ENCODE measurements around the gene SCNM1.
"Not testable (repeated sequence)": the region's sequence is repeated elsewhere in the genome, so short reads cannot be mapped to it uniquely, and the experiment has no call there.

The SCNM1 gene

DNA sequence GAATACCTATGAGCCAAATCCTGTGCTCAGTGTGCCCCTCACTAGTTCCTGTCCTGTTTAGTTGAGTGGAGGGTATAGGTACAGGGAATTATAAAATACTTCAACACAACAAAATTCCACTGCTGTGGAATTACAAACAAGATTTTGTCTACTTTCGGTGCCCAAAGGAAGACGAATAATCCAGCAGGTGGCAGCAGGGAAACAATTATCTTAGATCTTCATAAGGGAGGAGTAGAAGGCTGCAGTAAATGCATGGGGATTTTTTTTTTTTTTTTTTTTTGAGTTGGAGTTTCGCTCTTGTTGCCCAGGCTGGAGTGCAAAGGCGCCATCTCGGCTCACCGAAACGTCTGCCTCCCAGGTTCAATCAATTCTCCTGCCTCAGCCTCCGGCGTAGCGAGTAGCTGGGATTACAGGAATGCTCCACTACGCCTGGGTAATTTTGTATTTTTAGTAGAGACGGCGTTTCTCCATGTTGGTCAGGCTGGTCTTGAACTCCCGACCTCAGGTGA lies 30.4 kb downstream of the SCNM1 start:
- Histone ChIP-seq H3K9me3 (ENCODE audit: low read length) (no peaks in the 10 kb centered on the region), H3K4me3 (ENCODE audit: low read depth in 1 of 2, low read length in 2 of 2) (peak overlapping the region in 1 of 2 donors; percentile 27), H3K4me1 (ENCODE audit: insufficient read depth, low read length) (peaks cover 16% of the 10 kb centered on the region), H3K36me3 (ENCODE audit: insufficient read depth, low read length) (no peaks in the 10 kb centered on the region), H3K27ac (ENCODE audit: low read depth, low read length) (peak overlapping the region; percentile 12), H3K27me3 (ENCODE audit: control insufficient read depth in 1 of 2, insufficient read depth in 2 of 2, low read length in 2 of 2) (no peaks in the 10 kb centered on the region), H3K9ac (ENCODE audit: low read length) (no peak overlapping the region)

- H3K9me3 ChIP-seq (ENCODE audit: low read length) = no peaks in the 10 kb centered on the region
- peak overlapping the region; percentile 63 for H3K27ac ChIP-seq (ENCODE audit: low read depth, low read length)
- H3K4me3 ChIP-seq (ENCODE audit: low read depth in 1 of 2, low read length in 2 of 2) = peak overlapping the region; percentile 16 to 96
- no peaks in the 10 kb centered on the region for H3K36me3 ChIP-seq (ENCODE audit: insufficient read depth, low read length)
- peaks cover 26% of the 10 kb centered on the region for H3K4me1 ChIP-seq (ENCODE audit: insufficient read depth, low read length)
- H3K9ac ChIP-seq (ENCODE audit: low read length) = peak overlapping the region; percentile 87
- no peaks in the 10 kb centered on the region for H3K27me3 ChIP-seq (ENCODE audit: control insufficient read depth in 1 of 2, insufficient read depth in 2 of 2, low read length in 2 of 2)
Measured at GRCh38 chr1:151197863-151198253, 31.9 kb downstream of the SCNM1 start.

GRCh38 chr1:151198254-151199127 lies 32.5 kb downstream of the SCNM1 start, which contains the start of gene PIP5K1A:
Gene PIP5K1A (plus strand): TSS chr1:151198552. CDS start chr1:151198997, 445 bp downstream.
- Histone ChIP-seq H3K36me3 (ENCODE audit: insufficient read depth, low read length) (no peaks in the 10 kb centered on the region), H3K4me1 (ENCODE audit: insufficient read depth, low read length) (peaks cover 26% of the 10 kb centered on the region), H3K27ac (ENCODE audit: low read depth, low read length) (peak within 1 kb of the TSS; percentile 93), H3K4me3 (ENCODE audit: low read depth in 1 of 2, low read length in 2 of 2) (peak within 1 kb of the TSS; percentile 93 to 96), H3K27me3 (ENCODE audit: control insufficient read depth in 1 of 2, insufficient read depth in 2 of 2, low read length in 2 of 2) (no peaks in the 10 kb centered on the region), H3K9me3 (ENCODE audit: low read length) (no peaks in the 10 kb centered on the region), H3K9ac (ENCODE audit: low read length) (peak within 1 kb of the TSS; percentile 99)

DNA sequence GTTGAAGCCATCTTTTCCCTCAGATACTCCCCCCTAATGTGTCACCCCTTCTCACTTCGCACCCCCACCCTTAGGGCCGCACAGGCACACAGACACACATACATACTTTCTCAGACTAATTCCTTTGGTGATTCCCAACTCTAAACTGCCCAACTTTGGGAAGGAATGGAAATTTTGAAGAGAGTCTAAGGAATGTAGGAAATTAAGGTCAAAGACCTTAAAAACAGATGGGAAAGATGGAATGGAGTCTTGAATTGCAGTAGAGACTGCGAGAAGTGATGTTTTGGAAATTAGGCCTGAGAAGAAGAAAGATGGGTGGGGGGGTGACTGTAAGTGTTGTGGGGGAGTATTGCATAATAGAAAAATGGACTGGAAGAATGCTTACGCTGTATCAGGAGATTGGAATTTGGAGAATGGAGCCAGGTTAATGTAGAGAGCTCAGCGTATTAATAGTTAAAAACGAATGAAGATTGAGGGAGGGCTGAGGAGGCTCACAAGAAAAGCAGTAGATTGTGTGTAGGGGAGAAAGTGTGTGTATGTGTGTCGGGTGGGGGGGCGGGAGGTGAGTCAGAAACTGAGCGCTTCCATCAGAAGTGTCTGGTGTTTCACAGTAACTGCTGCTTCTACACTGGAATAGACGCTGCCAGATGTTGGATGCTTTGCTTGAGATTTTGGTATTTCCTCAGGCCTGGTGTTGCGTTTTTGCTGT lies 34.1 kb downstream of the SCNM1 start:
- no peaks in the 10 kb centered on the region for H3K27me3 ChIP-seq (ENCODE audit: control insufficient read depth in 1 of 2, insufficient read depth in 2 of 2, low read length in 2 of 2)
- H3K4me1 ChIP-seq (ENCODE audit: insufficient read depth, low read length) = peaks cover 26% of the 10 kb centered on the region
- peak overlapping the region; percentile 93 to 96 for H3K4me3 ChIP-seq (ENCODE audit: low read depth in 1 of 2, low read length in 2 of 2)
- H3K36me3 ChIP-seq (ENCODE audit: insufficient read depth, low read length) = no peaks in the 10 kb centered on the region
- H3K9ac ChIP-seq (ENCODE audit: low read length) = peak overlapping the region; percentile 99
- H3K9me3 ChIP-seq (ENCODE audit: low read length) = no peaks in the 10 kb centered on the region
- peak overlapping the region; percentile 73 for H3K27ac ChIP-seq (ENCODE audit: low read depth, low read length)

DNA sequence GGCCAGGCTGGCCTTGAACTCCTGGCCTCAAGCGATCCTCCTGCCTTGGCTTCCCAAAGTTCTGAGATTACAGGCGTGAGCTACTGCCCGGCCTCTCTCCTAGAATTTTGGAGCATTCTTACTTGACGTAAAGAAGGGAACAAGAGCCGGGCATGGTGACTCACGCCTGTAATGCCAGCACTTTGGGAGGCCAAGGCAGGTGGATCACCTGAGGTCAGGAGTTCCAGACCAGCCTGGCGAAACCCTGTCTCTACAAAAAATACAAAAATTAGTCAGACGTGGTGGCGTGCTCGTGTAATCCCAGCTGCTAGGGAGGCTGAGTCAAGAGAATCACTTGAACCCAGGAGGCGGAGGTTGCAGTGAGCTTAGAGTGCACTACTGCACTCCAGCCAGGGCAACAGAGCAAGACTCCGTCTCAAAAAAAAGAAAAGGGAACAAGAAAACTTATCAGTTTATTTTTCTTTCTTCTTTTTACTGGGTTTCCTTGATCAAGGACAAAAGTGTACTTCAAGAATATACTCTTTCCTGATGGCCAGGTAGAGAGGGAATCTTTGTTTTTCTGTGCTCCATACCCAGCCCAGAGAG lies 39.5 kb downstream of the SCNM1 start:
- peaks cover 17% of the 10 kb centered on the region for H3K4me1 ChIP-seq (ENCODE audit: insufficient read depth, low read length)
- H3K4me3 ChIP-seq (ENCODE audit: low read depth in 1 of 2, low read length in 2 of 2); H3K27ac ChIP-seq (ENCODE audit: low read depth, low read length); H3K27me3 ChIP-seq (ENCODE audit: control insufficient read depth in 1 of 2, insufficient read depth in 2 of 2, low read length in 2 of 2); H3K9me3 ChIP-seq (ENCODE audit: low read length); H3K9ac ChIP-seq (ENCODE audit: low read length): not testable (repeated sequence)
- peaks cover 19% of the 10 kb centered on the region for H3K36me3 ChIP-seq (ENCODE audit: insufficient read depth, low read length)

- Histone ChIP-seq H3K27ac (ENCODE audit: low read depth, low read length) (no peak overlapping the region), H3K9ac (ENCODE audit: low read length) (no peak overlapping the region), H3K9me3 (ENCODE audit: low read length) (no peaks in the 10 kb centered on the region), H3K36me3 (ENCODE audit: insufficient read depth, low read length) (peaks cover 19% of the 10 kb centered on the region), H3K27me3 (ENCODE audit: control insufficient read depth in 1 of 2, insufficient read depth in 2 of 2, low read length in 2 of 2) (no peaks in the 10 kb centered on the region), H3K4me1 (ENCODE audit: insufficient read depth, low read length) (peaks cover 4% of the 10 kb centered on the region), H3K4me3 (ENCODE audit: low read depth in 1 of 2, low read length in 2 of 2) (no peak overlapping the region)
Measured at GRCh38 chr1:151210830-151211229, 44.9 kb downstream of the SCNM1 start.

DNA sequence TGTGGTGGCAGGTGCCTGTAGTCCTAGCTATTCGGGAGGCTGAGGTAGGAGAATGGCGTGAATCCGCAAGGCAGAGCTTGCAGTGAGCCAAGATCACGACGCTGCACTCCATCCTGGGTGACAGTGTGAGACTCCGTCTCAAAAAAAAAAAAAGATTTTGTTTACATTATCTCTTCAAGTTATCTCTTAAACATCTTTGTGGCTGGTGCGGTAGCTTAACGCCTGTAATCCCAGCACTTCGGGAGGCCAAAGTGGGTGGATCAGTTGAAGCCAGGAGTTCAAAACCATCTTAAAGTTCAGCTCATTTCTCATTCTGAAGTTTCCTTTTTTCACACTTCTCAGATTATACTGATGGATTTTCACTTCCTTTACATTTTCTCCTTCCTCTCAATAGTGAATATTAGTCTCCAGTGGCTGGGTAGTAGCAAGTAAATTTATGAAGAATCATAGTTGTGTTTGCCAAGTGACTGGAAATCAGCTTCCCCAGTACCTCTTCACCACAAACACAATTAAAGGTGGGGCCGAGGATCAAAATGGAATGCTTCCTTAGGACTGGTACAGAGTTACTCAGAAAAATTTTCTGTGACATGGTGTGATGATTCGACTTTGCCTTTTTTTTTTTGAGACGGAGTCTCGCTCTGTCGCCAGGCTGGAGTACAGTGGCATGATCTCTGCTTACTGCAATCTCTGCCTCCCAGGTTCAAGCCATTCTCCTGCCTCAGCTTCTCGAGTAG lies 46.2 kb downstream of the SCNM1 start:
- Histone ChIP-seq H3K27ac (ENCODE audit: low read depth, low read length) (no peak overlapping the region), H3K36me3 (ENCODE audit: insufficient read depth, low read length) (peaks cover 12% of the 10 kb centered on the region), H3K9me3 (ENCODE audit: low read length) (no peaks in the 10 kb centered on the region), H3K4me3 (ENCODE audit: low read depth in 1 of 2, low read length in 2 of 2) (no peak overlapping the region), H3K4me1 (ENCODE audit: insufficient read depth, low read length) (peaks cover 2% of the 10 kb centered on the region), H3K9ac (ENCODE audit: low read length) (no peak overlapping the region), H3K27me3 (ENCODE audit: control insufficient read depth in 1 of 2, insufficient read depth in 2 of 2, low read length in 2 of 2) (no peaks in the 10 kb centered on the region)

DNA sequence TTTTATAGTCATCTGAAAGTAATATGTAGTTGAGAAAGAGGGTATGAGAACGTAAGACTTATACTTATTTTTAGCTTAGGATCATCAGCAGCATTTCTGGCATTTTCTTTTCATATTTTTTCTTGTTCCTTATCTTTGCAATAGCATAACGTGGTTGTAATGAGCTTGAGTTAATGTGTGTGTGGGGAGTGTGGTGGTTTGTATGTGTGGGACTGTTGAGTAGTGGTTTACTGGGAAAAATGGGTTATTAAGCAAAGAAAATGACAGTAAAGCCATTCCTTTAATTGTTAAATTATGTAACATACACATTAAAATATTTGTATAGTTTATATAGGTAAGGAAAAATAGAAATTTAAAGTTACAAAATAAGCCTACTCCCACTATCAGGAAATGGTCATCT lies 47.6 kb downstream of the SCNM1 start:
- Histone ChIP-seq H3K4me3 (ENCODE audit: low read depth in 1 of 2, low read length in 2 of 2) (no peak overlapping the region), H3K4me1 (ENCODE audit: insufficient read depth, low read length) (no peaks in the 10 kb centered on the region), H3K9ac (ENCODE audit: low read length) (no peak overlapping the region), H3K27me3 (ENCODE audit: control insufficient read depth in 1 of 2, insufficient read depth in 2 of 2, low read length in 2 of 2) (no peaks in the 10 kb centered on the region), H3K9me3 (ENCODE audit: low read length) (no peaks in the 10 kb centered on the region), H3K27ac (ENCODE audit: low read depth, low read length) (no peak overlapping the region), H3K36me3 (ENCODE audit: insufficient read depth, low read length) (no peaks in the 10 kb centered on the region)
